ENCODE measurements around the gene KCNK3.

- no peak for TF ChIP-seq CTCF (IDR thresholded peaks at IDR 0.05)
- TF ChIP-seq ZFX (IDR thresholded peaks at IDR 0.05; ENCODE audit: borderline replicate concordance): no peak
These were observed 36.8 kb upstream of the KCNK3 start for GRCh38 chr2:26655611-26656195.
